ENCODE results near the gene CLDN15.
"Not testable (repeated sequence)": the region's sequence is repeated elsewhere in the genome, so short reads cannot be mapped to it uniquely, and the experiment has no call there.

The CLDN15 gene

GRCh38 chr7:101210143-101210542 lies 27.5 kb downstream of the CLDN15 start:
- Histone ChIP-seq H3K36me3 (ENCODE audit: insufficient read depth, low read length) (peaks cover 4% of the 10 kb centered on the region; the same call in 1 of the 2 replicates), H3K9ac (ENCODE audit: insufficient read length) (no peak overlapping the region), H3K9me3 (ENCODE audit: low read depth, low read length) (no peaks in the 10 kb centered on the region), H3K4me3 (no peak overlapping the region), H3K27ac (no peak overlapping the region)
- TF ChIP-seq FOXP2 (optimal IDR thresholded peaks at IDR 0.05; ENCODE audit: control extremely low read depth, extremely low read length, insufficient read depth) = no peak
- no peak for TF ChIP-seq POLR2AphosphoS5 (IDR thresholded peaks at IDR 0.05; ENCODE audit: borderline replicate concordance, low read depth, low read length)
- no peak for TF ChIP-seq EZH2 (IDR thresholded peaks at IDR 0.05)
- DNase-seq (ENCODE audit: low read depth, low spot score) = no peak

GRCh38 chr7:101208794-101209193 lies 28.8 kb downstream of the CLDN15 start:
- peaks cover 4% of the 10 kb centered on the region; the same call in 1 of the 2 replicates for H3K36me3 ChIP-seq (ENCODE audit: insufficient read depth, low read length)
- DNase-seq (ENCODE audit: low read depth, low spot score) = no peak
- H3K4me3 ChIP-seq = no peak overlapping the region
- H3K9me3 ChIP-seq (ENCODE audit: low read depth, low read length) = no peaks in the 10 kb centered on the region
- TF ChIP-seq POLR2AphosphoS5 (IDR thresholded peaks at IDR 0.05; ENCODE audit: borderline replicate concordance, low read depth, low read length) (no peak), FOXP2 (optimal IDR thresholded peaks at IDR 0.05; ENCODE audit: control extremely low read depth, extremely low read length, insufficient read depth) (no peak), EZH2 (IDR thresholded peaks at IDR 0.05) (no peak)
- no peak overlapping the region for H3K9ac ChIP-seq (ENCODE audit: insufficient read length)
- no peak overlapping the region for H3K27ac ChIP-seq

- no peak overlapping the region for H3K4me3 ChIP-seq
- peaks cover 4% of the 10 kb centered on the region; the same call in 1 of the 2 replicates for H3K36me3 ChIP-seq (ENCODE audit: insufficient read depth, low read length)
- no peak for DNase-seq (ENCODE audit: low read depth, low spot score)
- no peak for TF ChIP-seq POLR2AphosphoS5 (IDR thresholded peaks at IDR 0.05; ENCODE audit: borderline replicate concordance, low read depth, low read length)
- TF ChIP-seq EZH2 (IDR thresholded peaks at IDR 0.05) = no peak
- no peak overlapping the region for H3K27ac ChIP-seq
- no peak overlapping the region for H3K9ac ChIP-seq (ENCODE audit: insufficient read length)
- H3K9me3 ChIP-seq (ENCODE audit: low read depth, low read length) = no peaks in the 10 kb centered on the region
Measured at GRCh38 chr7:101207459-101207858, 30.1 kb downstream of the CLDN15 start.

GRCh38 chr7:101206665-101207042 lies 30.9 kb downstream of the CLDN15 start:
- Histone ChIP-seq H3K9ac (ENCODE audit: insufficient read length) (no peak overlapping the region), H3K4me3 (no peak overlapping the region), H3K9me3 (ENCODE audit: low read depth, low read length) (no peaks in the 10 kb centered on the region), H3K36me3 (ENCODE audit: insufficient read depth, low read length) (peaks cover 4% of the 10 kb centered on the region; the same call in 1 of the 2 replicates), H3K27ac (no peak overlapping the region)
- no peak for DNase-seq (ENCODE audit: low read depth, low spot score)
- TF ChIP-seq POLR2AphosphoS5 (IDR thresholded peaks at IDR 0.05; ENCODE audit: borderline replicate concordance, low read depth, low read length) = no peak

GRCh38 chr7:101205901-101206664 lies 31.5 kb downstream of the CLDN15 start:
- H3K9ac ChIP-seq (ENCODE audit: insufficient read length) = no peak overlapping the region
- H3K4me3 ChIP-seq = no peak overlapping the region
- TF ChIP-seq EZH2 (IDR thresholded peaks at IDR 0.05) (no peak), POLR2AphosphoS5 (IDR thresholded peaks at IDR 0.05; ENCODE audit: borderline replicate concordance, low read depth, low read length) (no peak), FOXP2 (optimal IDR thresholded peaks at IDR 0.05; ENCODE audit: control extremely low read depth, extremely low read length, insufficient read depth) (no peak)

GRCh38 chr7:101203740-101204738 lies 33.6 kb downstream of the CLDN15 start:
- H3K36me3 ChIP-seq (ENCODE audit: insufficient read depth, low read length); DNase-seq (ENCODE audit: low read depth, low spot score); H3K27ac ChIP-seq; H3K4me3 ChIP-seq; H3K9ac ChIP-seq (ENCODE audit: insufficient read length); H3K9me3 ChIP-seq (ENCODE audit: low read depth, low read length): not testable (repeated sequence)

More at GRCh38 chr7:101205901-101206664, 31.5 kb downstream of the CLDN15 start:
- DNase-seq (ENCODE audit: low read depth, low spot score) = no peak
- Histone ChIP-seq H3K36me3 (ENCODE audit: insufficient read depth, low read length) (peaks cover 4% of the 10 kb centered on the region; the same call in 1 of the 2 replicates), H3K27ac (no peak overlapping the region), H3K9me3 (ENCODE audit: low read depth, low read length) (no peaks in the 10 kb centered on the region)

GRCh38 chr7:101202603-101202918 lies 35.0 kb downstream of the CLDN15 start:
- TF ChIP-seq EZH2 (IDR thresholded peaks at IDR 0.05) (no peak), FOXP2 (optimal IDR thresholded peaks at IDR 0.05; ENCODE audit: control extremely low read depth, extremely low read length, insufficient read depth) (no peak), POLR2AphosphoS5 (IDR thresholded peaks at IDR 0.05; ENCODE audit: borderline replicate concordance, low read depth, low read length) (no peak)
- DNase-seq (ENCODE audit: low read depth, low spot score) = no peak
- Histone ChIP-seq H3K4me3 (no peak overlapping the region), H3K36me3 (ENCODE audit: insufficient read depth, low read length) (no peaks in the 10 kb centered on the region), H3K9me3 (ENCODE audit: low read depth, low read length) (no peaks in the 10 kb centered on the region), H3K9ac (ENCODE audit: insufficient read length) (no peak overlapping the region), H3K27ac (no peak overlapping the region)

GRCh38 chr7:101201695-101202602 lies 35.7 kb downstream of the CLDN15 start:
- H3K4me3 ChIP-seq = no peak overlapping the region
- no peak overlapping the region for H3K27ac ChIP-seq
- no peaks in the 10 kb centered on the region for H3K9me3 ChIP-seq (ENCODE audit: low read depth, low read length)
- H3K9ac ChIP-seq (ENCODE audit: insufficient read length) = no peak overlapping the region
- H3K36me3 ChIP-seq (ENCODE audit: insufficient read depth, low read length) = no peaks in the 10 kb centered on the region
- TF ChIP-seq FOXP2 (optimal IDR thresholded peaks at IDR 0.05; ENCODE audit: control extremely low read depth, extremely low read length, insufficient read depth) (no peak), EZH2 (IDR thresholded peaks at IDR 0.05) (no peak), POLR2AphosphoS5 (IDR thresholded peaks at IDR 0.05; ENCODE audit: borderline replicate concordance, low read depth, low read length) (no peak)
- DNase-seq (ENCODE audit: low read depth, low spot score) = no peak

All from SK-N-MC (cell line).